Gastrocnemius medialis (tissue), 4 donors: ENCODE results near the gene TOR3A.

Source experiments
- POLR2A ChIP-seq, 2 donors: fragments of 450-650 bp; IDR thresholded peaks; one replicate each; pipeline ENCODE4 v1.6.1; 2017; ENCODE audit warnings: antibody characterized with exemption in 2 of 2, mild to moderate bottlenecking in 2 of 2, moderate library complexity in 2 of 2
- TF ChIP-seq, protein P1 (sequence below), 5 experiments: fragments of 450-650 bp in 3 of 5; fragments of 200-600 bp in 2 of 5; sonication (generic) in 2 of 5; IDR thresholded peaks in 4 of 5; conservative IDR thresholded peaks in 1 of 5; 1 replicate in 4 of 5; 2 replicates in 1 of 5; pipeline ENCODE4 v1.5.1; 2016 to 2019; ENCODE audit warnings: antibody characterized with exemption in 5 of 5, mild to moderate bottlenecking in 3 of 5, moderate library complexity in 3 of 5

DNA sequence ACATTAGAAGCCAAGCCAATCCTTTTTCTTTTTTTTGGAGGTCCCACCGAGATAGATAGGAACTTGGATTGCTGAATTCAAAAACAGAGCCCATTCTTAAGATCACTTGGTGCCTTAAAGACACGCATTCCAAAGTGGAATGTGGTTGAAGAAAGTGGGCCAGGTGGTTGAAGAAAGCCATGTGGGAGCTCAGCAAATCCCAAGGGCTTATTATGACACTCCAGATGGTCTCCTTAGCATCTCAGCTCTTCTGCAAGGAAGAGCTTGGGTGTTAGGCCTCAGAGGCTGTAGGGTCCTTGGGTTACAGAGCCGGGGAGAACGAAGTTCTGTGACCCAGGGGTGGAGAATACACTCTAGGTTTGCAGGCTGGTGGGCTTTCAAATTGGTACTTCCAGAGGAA is 13.5 kb downstream of the TOR3A start:
- TF ChIP-seq, protein P1, sequence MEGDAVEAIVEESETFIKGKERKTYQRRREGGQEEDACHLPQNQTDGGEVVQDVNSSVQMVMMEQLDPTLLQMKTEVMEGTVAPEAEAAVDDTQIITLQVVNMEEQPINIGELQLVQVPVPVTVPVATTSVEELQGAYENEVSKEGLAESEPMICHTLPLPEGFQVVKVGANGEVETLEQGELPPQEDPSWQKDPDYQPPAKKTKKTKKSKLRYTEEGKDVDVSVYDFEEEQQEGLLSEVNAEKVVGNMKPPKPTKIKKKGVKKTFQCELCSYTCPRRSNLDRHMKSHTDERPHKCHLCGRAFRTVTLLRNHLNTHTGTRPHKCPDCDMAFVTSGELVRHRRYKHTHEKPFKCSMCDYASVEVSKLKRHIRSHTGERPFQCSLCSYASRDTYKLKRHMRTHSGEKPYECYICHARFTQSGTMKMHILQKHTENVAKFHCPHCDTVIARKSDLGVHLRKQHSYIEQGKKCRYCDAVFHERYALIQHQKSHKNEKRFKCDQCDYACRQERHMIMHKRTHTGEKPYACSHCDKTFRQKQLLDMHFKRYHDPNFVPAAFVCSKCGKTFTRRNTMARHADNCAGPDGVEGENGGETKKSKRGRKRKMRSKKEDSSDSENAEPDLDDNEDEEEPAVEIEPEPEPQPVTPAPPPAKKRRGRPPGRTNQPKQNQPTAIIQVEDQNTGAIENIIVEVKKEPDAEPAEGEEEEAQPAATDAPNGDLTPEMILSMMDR (IDR thresholded peaks at IDR 0.05 in 4 of 5, conservative IDR thresholded peaks at IDR 0.05 in 1 of 5) = no peak
- no peak for TF ChIP-seq POLR2A (IDR thresholded peaks at IDR 0.05)
